ENCODE measurements around the gene BRINP3. TPM values are rescaled to one million over a fixed set of nuclear protein-coding genes. Genes with fewer than 3 reads are reported as not detected.

Gene BRINP3
- total RNA-seq, 1 experiment from 2014 or later, result not detected

GRCh38 chr1:190138702-190139101 lies 339.0 kb downstream of the BRINP3 start:
- BruUV-seq (replicated peaks), result no TSS peak
- H3K9me3 ChIP-seq (ENCODE audit: low read depth, low read length, poor library complexity, severe bottlenecking), result no peaks in the 10 kb centered on the region
- H3K27ac ChIP-seq (ENCODE audit: low read depth, low read length, poor library complexity, severe bottlenecking), result no peak overlapping the region
- POLR2A ChIA-PET (ENCODE audit: low non-redundant PET), result no interaction called here
- intact Hi-C loops (cut with micrococcal nuclease; ENCODE audit: unreplicated experiment), result no loop called here
- no peaks in the 10 kb centered on the region for H3K4me1 ChIP-seq (ENCODE audit: insufficient read depth, low read length, poor library complexity, severe bottlenecking)
- CTCF ChIA-PET, result no interaction called here
- H3K27me3 ChIP-seq (replicated peaks; ENCODE audit: insufficient read depth, low read depth, low read length, poor library complexity), result no peaks in the 10 kb centered on the region
- H3K4me3 ChIP-seq (ENCODE audit: low read depth, low read length, poor library complexity, severe bottlenecking), result no peak overlapping the region
- no peak for DNase-seq (ENCODE audit: low spot score)
- TF ChIP-seq EZH2 (IDR thresholded peaks at IDR 0.05; ENCODE audit: borderline replicate concordance, low read depth, low read length, poor library complexity, severe bottlenecking) (no peak), CTCF (conservative IDR thresholded peaks at IDR 0.05; ENCODE audit: low read depth, low read length) (no peak)
- H3K36me3 ChIP-seq (ENCODE audit: insufficient read depth, low read length, poor library complexity, severe bottlenecking), result no peaks in the 10 kb centered on the region

DNA sequence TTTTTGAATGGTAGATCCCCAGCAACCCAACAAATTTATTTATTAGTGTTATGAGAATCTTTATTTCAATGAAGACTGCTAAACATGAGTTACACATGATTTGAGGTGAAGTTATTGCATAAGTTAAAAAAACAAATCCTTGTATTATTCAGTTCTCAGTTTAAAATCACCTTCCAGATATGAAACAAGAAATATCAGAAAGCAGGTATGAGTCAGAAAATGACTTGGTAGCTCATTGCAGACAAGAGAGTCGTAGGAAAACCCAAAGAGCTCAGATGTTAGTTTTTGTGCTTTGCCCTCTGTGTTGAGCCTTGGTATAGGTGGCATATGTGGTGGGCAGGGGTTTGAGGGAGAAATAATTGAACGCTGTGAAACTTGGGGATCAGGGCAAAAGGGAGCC lies 339.4 kb downstream of the BRINP3 start:
- no peaks in the 10 kb centered on the region for H3K9me3 ChIP-seq (ENCODE audit: low read depth, low read length, poor library complexity, severe bottlenecking)
- CTCF ChIA-PET, result no interaction called here
- no peak for TF ChIP-seq CTCF (conservative IDR thresholded peaks at IDR 0.05; ENCODE audit: low read depth, low read length)
- no peak for TF ChIP-seq EZH2 (IDR thresholded peaks at IDR 0.05; ENCODE audit: borderline replicate concordance, low read depth, low read length, poor library complexity, severe bottlenecking)
- H3K4me1 ChIP-seq (ENCODE audit: insufficient read depth, low read length, poor library complexity, severe bottlenecking), result no peaks in the 10 kb centered on the region
- DNase-seq (ENCODE audit: low spot score), result no peak
- H3K27ac ChIP-seq (ENCODE audit: low read depth, low read length, poor library complexity, severe bottlenecking), result no peak overlapping the region
- no peaks in the 10 kb centered on the region for H3K36me3 ChIP-seq (ENCODE audit: insufficient read depth, low read length, poor library complexity, severe bottlenecking)
- H3K4me3 ChIP-seq (ENCODE audit: low read depth, low read length, poor library complexity, severe bottlenecking), result no peak overlapping the region
- intact Hi-C loops (cut with micrococcal nuclease; ENCODE audit: unreplicated experiment), result no loop called here
- H3K27me3 ChIP-seq (replicated peaks; ENCODE audit: insufficient read depth, low read depth, low read length, poor library complexity), result no peaks in the 10 kb centered on the region
- no TSS peak for BruUV-seq (replicated peaks)
- POLR2A ChIA-PET (ENCODE audit: low non-redundant PET), result no interaction called here

- intact Hi-C loops (cut with micrococcal nuclease; ENCODE audit: unreplicated experiment), result no loop called here
- CTCF ChIA-PET, result no interaction called here
- BruUV-seq (replicated peaks), result no TSS peak
- TF ChIP-seq CTCF (conservative IDR thresholded peaks at IDR 0.05; ENCODE audit: low read depth, low read length) (no peak), EZH2 (IDR thresholded peaks at IDR 0.05; ENCODE audit: borderline replicate concordance, low read depth, low read length, poor library complexity, severe bottlenecking) (no peak)
- H3K9me3 ChIP-seq (ENCODE audit: low read depth, low read length, poor library complexity, severe bottlenecking), result no peaks in the 10 kb centered on the region
- POLR2A ChIA-PET (ENCODE audit: low non-redundant PET), result no interaction called here
- H3K27ac ChIP-seq (ENCODE audit: low read depth, low read length, poor library complexity, severe bottlenecking), result no peak overlapping the region
- H3K36me3 ChIP-seq (ENCODE audit: insufficient read depth, low read length, poor library complexity, severe bottlenecking), result no peaks in the 10 kb centered on the region
- H3K4me1 ChIP-seq (ENCODE audit: insufficient read depth, low read length, poor library complexity, severe bottlenecking), result no peaks in the 10 kb centered on the region
- no peak for DNase-seq (ENCODE audit: low spot score)
- no peaks in the 10 kb centered on the region for H3K27me3 ChIP-seq (replicated peaks; ENCODE audit: insufficient read depth, low read depth, low read length, poor library complexity)
- no peak overlapping the region for H3K4me3 ChIP-seq (ENCODE audit: low read depth, low read length, poor library complexity, severe bottlenecking)
Measured at GRCh38 chr1:190129366-190129765, 348.3 kb downstream of the BRINP3 start.
